NCI-H446 (cell line): Measurements from ENCODE around the gene DHX29.

Source experiments
- DNase-seq, 2 experiments: peaks; one replicate each; lab custom pipeline; 2025; lab: John Stamatoyannopoulos, UW

Gene DHX29

DNA sequence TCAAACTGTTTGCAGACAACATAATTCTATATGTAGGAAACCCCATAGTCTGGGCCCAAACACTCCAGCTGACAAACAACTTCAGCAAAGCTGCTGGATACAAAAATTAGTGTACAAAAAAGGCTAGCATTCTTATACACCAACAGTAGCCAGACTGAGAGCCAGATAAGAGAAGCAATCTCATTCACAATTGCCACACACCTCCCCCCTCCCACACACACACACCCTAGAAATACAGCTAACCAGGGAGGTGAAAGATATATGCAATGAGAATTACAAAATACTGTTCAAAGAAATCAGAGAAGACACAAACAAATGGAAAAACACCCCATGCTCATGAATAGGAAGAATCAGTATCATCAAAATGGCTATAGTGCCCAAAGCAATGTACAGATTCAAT lies 9.3 kb upstream of the DHX29 start:
- no peak for DNase-seq

DNA sequence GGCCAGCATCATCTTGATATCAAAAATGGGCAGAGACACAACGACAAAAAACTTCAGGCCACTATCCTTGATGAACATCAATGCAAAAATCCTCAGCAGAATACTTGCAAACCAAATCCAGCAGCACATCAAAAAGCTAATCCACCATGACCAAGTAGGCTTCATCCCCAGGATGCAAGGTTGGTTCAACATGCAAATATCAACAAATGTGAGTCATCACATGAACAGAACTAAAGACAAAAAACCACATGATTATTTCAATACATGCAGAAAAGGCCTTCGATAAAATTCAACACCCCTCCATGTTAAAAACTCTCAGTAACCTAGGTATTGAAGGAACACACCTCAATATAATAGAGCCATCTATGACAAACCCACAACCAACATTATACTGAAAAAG lies 8.8 kb upstream of the DHX29 start:
- DNase-seq, result no peak

- no peak for DNase-seq
Observed at GRCh38 chr5:55313870-55314617, 6.5 kb upstream of the DHX29 start.

- DNase-seq, result peak in 1 of 2 experiments; percentile 8
Observed at GRCh38 chr5:55308254-55308836, 851 bp upstream of the DHX29 start.

DNA sequence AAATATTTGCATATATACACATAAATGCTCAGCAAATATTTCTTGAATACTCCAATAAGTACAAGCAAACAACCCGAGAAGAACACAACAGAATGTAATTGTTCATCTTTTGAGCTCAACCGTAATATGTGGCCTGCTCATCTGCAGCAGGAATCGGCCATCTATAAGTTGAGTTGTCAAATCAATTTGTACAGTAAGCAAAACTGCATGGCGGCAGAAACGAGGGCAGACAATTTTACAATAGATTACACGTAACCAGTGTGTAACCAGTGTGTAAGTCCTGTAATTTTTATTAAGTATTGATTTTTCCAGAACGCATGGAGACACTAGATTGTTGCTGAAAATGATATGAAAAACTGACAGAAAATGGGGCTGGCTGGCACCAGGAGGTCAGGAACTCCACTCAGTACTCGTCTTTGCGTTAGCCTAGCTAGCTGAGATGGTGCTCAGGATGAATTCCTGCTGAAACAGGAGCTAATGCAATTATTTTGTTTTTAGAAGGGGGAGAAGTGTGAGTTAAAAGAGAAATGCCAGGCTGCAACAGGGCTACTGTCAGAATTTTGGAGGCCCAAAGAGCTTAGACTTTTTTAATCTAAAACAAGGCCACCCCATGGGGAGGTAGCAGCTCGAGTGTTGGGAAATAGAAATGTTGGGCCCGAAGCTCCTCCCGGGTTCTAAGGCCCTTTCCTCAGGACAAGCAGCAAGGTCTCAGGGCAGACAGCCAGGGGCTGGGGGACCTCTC lies 682 bp downstream of the DHX29 start:
- DNase-seq, result peak in 1 of 2 experiments; percentile 2

GRCh38 chr5:55305345-55305744 lies 2.1 kb downstream of the DHX29 start:
- no peak for DNase-seq

GRCh38 chr5:55304584-55304983 lies 2.9 kb downstream of the DHX29 start:
- DNase-seq, result no peak

GRCh38 chr5:55303238-55303690 lies 4.2 kb downstream of the DHX29 start:
- DNase-seq, result no peak

GRCh38 chr5:55300890-55301289 lies 6.6 kb downstream of the DHX29 start:
- no peak for DNase-seq

DNA sequence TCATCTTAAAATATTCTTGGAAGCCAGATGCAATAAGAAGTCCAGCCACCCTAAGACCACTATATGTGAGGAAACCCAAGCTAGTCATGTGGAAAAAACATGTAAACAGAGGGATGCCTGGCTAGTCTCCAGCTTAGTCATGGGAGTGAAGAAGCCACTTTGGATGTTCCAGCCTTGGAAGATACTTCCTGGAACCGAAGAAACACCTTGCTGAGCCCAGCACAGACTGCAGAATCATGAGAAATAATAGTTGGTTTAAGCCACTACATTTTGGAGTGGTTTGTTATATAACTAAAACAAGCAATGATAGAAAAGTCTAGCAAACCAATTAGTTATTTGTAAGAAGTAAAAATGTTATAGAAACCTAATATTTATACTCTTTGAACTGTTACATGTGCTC lies 12.6 kb downstream of the DHX29 start:
- DNase-seq, result no peak

DNA sequence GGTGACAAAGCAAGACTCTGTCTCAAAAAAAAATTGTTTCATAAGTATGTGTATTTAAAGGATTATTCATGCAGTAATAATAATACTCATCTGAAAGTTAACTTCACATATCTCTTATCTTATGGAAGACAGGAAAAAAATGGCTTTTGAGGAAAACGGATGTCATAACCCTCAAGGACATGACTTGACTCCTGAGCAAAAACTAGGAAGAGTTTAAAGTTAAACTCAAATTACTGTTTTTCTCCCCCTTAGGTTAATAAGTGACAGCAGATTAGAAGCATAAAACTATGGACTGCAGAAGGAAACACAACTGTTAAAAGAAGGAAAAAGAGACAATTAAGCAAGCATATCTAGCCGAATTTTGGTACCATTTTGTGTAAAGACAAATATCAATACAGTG lies 16.5 kb downstream of the DHX29 start:
- DNase-seq, result no peak

- DNase-seq, result no peak
Observed at GRCh38 chr5:55289808-55290207, 17.7 kb downstream of the DHX29 start.

DNA sequence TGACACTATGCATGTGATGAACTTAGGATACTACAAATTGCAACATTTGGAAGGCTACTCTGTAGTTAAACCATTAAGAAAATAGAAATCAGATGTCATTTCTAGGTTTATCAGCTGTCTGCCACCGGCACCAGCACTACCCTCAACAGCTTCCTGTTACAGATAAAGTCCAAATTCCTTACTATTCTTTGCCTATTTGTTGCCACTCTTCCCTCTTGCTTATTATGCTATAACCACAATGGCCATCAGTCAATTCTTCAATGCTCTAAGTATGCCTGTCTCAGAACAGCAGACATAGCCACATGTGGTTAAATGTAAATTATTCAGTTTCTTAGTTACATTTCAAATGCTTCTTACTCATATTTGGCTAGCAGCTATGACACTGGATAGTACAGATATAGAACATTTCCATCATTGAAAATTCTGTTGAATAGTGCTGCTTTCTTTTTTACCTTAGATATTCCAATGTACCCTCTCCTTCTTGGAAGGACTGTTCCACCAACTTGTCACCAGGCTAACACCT lies 21.0 kb downstream of the DHX29 start:
- DNase-seq, result no peak

DNA sequence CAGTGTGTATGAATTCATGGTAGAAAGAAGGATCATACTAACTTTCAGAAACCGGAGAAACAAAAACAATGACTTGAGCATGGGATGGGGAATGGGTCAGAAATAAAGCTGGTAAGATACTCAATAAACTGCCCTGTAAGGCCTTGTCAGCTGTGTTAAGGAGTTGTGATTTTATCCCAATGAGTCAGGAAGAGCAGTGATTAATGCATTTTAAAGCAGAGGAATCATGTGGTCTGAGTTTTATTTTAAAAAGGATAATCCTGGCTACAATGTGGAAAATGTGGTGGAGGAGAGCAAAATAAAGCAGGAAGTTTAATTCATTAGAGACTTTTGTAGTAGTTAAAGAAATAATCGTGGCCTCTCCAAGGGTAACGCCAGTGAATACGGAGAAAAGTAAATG lies 28.7 kb downstream of the DHX29 start:
- DNase-seq, result no peak

GRCh38 chr5:55276771-55277170 lies 30.7 kb downstream of the DHX29 start:
- no peak for DNase-seq

DNA sequence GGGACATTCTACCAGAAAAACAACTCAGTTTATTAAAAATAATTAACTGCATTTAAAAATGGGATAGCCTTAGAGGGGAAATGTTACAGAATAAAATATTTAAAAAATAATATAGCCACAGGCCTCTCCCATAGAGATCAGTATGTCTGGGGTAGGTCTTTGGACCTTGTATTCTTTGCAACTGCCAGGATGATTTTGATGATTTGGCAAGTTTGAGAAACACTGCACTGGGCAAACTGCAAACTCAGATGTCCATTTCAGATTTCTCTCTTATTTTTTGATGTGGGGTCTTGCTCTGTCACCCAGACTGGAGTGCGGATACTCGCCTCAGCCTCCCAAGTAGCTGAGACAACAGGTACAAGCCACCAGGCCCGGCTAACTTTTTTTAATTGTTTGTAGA lies 49.2 kb downstream of the DHX29 start:
- DNase-seq, result no peak

GRCh38 chr5:55254802-55255201 lies 52.7 kb downstream of the DHX29 start:
- DNase-seq, result no peak

DNA sequence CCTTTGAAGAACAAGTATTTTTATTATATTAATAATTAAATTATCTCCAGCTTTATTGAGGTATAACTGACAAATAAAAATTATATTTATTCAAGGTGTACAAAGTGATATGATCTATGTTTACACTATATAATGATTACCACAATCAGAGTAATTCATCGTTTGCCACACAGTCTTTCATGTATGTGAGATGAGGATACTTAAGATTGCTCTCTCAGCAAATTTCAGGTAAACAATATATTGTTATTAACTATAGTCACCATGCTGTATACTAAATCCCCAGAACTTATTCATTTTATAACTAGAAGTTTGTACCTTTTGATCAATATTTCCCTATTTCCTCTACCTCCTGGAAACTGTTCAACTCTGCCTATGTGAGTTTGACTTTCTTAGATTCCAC lies 57.4 kb downstream of the DHX29 start:
- DNase-seq, result no peak

- DNase-seq, result no peak
Observed at GRCh38 chr5:55241746-55242145, 65.7 kb downstream of the DHX29 start.

DNA sequence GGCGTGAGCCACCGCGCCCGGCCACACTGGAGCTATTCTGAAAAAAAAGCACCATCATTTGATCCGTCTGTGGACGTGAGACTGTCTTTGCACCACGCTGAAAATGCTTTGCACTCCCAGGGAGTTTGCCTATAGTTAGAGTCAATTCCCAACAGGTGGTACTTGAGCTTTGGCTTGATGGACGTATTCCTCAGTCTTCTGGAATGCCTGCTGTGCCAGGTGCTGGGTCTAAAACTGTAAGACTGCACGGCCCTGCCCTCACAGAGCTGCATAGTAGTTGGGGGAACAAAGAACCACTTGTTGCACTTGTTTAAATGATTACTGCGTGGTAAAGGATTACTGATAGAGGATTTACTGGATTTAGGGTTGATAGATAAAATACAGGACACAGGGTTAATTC lies 70.7 kb downstream of the DHX29 start:
- no peak for DNase-seq

DNA sequence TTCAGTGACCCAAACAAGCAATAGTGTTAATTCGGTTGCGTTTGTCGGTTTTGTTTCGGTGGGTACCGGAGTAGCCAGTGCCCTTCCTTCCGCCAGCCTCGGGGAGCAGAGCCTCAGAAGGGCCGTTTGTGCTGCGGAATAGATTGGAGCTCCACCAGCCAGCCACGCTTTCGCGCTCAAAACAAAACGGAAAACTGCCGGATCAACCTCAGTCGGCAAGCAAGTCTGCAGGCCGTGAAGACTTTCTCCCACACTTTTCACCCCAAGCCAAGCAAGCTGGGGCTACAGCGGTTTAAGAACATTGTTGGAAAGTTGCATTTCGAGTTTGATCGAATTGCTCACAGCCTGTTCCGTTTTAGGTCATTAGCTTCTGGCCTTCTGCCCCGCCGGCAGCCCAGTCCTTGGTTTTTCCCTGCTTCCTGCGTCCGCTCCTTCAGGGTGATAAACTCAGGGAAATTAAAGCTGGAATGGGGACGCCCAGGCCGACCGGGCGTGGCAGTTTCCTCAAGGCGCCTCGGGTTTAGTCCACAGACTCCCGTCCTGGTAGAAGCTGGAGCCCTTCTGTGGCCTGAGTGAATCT lies 73.3 kb downstream of the DHX29 start:
- no peak for DNase-seq
